SK-N-DZ (cell line): ENCODE data around the gene NAXE. TPM values are rescaled to one million over a fixed set of nuclear protein-coding genes. Genes with fewer than 3 reads are reported as not detected.
"Not testable (repeated sequence)": the region's sequence is repeated elsewhere in the genome, so short reads cannot be mapped to it uniquely, and the experiment has no call there.

Source experiments
- DNase-seq: peaks from one replicate; pipeline ENCODE4 v3.0.0-alpha.2; 2015; ENCODE audit warnings: low spot score
- polyA plus RNA-seq, 2 experiments: library from polyadenylated mRNA; depleted of rRNA; stranded (reverse); fragments of >200 nt; gene quantifications; 2 replicates each; pipeline ENCODE4 v1.2.3, GENCODE V29; 2014

Gene NAXE
- polyA plus RNA-seq (2014; cell fraction: cytosol; rRNA removed): 86.4 and 99.9 TPM in 2 replicates
- polyA plus RNA-seq (2014; cell fraction: nucleus; rRNA removed): 46.6 and 66.0 TPM in 2 replicates

DNA sequence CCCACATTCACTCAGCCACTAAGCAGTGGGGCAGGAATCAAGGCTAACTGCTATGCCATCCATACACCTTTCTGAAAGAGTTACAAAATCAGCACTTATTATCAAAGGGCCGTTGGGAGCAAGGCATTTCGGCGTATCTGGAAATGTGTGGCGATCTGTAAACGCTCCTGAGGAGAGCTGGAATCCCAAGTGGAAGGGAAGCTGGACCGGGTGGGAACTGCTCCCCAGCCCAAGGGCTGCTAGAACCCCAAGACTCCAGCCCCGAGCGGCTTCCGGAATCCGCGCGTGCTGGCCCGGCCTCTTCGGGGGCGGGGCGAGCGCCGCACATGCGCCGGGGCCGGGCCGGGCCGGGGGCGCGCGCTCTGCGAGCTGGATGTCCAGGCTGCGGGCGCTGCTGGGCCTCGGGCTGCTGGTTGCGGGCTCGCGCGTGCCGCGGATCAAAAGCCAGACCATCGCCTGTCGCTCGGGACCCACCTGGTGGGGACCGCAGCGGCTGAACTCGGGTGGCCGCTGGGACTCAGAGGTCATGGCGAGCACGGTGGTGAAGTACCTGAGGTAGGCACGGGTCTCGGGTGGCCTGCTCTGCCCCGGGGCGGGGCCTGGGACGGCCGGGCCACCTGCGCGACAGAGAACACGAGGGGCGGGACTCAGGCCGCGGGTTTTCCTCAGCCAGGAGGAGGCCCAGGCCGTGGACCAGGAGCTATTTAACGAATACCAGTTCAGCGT lies at the start of gene NAXE:
NAXE (plus strand) TSS at position 345 of the 726 bp plus-strand sequence; CDS start at position 374, 29 bp downstream.
- DNase-seq: peak; percentile 70

DNA sequence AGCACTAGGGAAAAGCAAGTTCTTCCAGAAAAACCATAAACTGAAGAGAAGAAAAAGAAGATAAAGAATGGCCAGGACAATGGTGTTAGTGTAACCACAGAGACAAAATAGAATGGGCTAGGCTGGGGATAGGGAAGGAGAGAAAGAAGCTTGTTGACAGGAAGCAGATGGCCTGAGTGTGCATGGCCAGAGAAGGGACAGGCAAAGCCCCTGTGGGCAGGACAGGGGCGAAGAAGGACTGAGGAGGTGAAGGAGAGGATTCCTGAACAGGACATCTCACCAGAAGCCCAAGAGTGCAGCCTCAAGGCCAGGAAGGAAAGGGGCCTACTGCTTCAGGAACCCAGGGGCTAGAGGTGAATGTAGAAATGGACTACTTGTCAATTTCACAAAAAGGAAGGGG lies 48.5 kb upstream of the NAXE start:
- no peak for DNase-seq

- no peak for DNase-seq
These were observed 46.9 kb upstream of the NAXE start for GRCh38 chr1:156544592-156545102.

GRCh38 chr1:156546267-156546666 lies 45.3 kb upstream of the NAXE start:
- DNase-seq: no peak

DNA sequence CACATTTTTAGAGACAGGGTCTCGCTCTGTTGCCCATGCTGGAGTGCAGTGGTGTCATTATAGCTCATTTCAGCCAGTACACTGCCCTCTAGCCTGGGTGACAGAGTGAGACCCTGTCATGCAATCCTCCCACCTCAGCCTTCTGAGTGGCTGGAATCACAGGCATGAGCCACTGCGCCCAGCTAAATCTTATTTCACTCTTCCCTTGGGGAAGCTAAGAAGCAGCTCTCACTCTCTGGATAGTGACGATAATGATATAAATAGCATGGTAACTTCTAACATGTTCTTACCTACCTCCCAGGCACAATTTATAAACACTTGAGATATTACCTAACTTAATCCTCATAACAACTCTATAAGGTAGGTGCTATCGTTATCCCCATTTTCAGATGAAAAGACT lies 44.1 kb upstream of the NAXE start:
- DNase-seq: no peak

GRCh38 chr1:156547982-156548381 lies 43.6 kb upstream of the NAXE start:
- DNase-seq: no peak

DNA sequence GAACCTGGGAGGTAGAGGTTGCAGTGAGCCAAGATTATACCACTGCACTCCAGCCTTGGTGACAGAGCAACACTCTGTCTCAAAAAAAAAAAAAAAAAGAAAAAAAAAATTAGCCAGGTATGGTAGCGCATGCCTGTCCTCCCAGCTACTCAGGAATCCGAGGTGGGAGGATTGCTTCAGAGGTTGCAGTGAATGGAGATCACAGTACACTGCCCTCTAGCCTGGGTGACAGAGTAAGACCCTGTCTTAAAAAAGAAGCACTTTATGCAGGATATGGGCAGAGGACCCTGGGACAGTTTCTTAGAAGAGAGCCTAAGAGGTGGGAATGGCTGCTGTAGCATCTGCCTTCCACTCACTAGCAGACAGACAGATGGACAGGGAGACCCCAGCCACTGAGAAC lies 42.2 kb upstream of the NAXE start:
- DNase-seq: no peak

DNA sequence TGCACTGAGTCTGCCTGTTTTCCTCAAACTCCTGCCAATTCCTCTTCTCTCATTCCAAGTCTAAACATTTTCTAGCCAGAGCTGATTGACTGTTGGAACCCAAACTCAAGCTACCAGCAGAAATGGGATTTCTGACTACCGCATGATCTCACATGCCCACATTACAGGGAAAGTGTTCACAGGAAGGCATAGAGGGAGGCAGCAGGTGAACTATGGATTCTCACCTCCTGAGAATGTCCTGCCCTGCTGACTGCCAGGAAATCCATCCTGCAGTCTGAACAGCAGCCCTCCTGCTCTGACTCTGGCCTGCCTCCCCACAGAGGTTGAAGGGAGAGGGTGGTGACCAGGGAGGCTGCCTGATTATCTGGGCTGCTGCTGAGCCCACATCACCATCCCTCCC lies 41.7 kb upstream of the NAXE start:
- DNase-seq: no peak

GRCh38 chr1:156550346-156550745 lies 41.2 kb upstream of the NAXE start:
- no peak for DNase-seq

GRCh38 chr1:156551066-156551643 lies 40.4 kb upstream of the NAXE start:
- no peak for DNase-seq

GRCh38 chr1:156551869-156552268 lies 39.7 kb upstream of the NAXE start:
- no peak for DNase-seq

DNA sequence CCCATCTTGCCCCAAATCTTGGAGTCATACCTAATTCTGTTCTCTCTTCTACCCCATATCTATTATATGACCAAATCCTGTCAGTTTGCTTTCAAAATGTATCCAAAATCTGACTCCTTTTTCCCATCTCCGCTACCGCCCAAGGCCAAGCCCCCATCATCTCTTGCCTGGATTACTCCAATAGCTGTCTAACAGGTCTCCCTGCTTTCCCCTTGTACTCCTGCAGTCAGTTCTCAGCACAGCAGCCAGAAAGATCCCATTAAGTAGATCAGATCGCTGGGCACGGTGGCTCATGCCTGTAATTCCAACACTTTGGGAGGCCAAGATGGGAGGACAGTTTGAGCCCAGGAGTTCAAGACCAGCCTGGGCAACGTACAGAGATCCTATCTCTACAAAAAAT lies 39.1 kb upstream of the NAXE start:
- DNase-seq: no peak

GRCh38 chr1:156552937-156553336 lies 38.6 kb upstream of the NAXE start:
- not testable (repeated sequence) for DNase-seq

GRCh38 chr1:156553860-156554485 lies 37.6 kb upstream of the NAXE start:
- no peak for DNase-seq

DNA sequence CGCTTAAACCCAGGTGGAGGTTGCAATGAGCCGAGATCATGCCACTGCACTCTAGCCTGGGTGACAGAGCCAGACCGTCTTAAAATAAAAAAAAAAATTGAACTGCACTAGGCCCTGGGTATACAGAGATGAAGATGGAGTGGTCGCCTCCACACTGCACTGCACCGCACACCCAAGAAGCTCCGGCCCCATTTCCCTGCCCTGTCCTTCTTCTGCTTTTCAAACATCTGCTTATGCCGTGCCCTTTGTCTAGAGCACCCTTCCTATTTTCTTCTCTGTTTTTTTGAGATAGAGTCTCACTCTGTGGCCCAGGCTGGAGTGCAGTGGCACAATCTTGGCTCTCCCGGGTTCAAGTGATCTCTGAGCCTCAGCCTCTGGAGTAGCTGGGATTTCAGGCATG lies 36.6 kb upstream of the NAXE start:
- no peak for DNase-seq

DNA sequence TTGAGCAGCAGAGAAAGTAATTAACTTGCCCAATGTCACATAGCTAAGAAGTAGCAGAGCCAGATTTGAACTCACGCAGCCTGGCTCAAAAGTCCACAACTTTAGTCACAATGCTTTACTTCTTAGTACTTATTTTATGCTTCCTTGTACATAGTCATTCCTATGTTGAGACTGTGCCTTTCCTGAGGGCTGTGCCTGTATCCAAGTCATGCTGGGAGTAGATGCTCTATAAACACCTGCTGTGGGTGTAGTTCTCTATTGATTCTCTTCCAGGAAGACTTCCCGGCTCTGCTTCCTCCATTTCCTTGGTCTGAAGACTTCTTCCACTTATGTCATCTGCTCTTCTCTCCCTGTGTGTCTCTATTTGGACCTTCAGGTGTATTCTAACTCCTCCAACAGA lies 35.9 kb upstream of the NAXE start:
- no peak for DNase-seq

- DNase-seq: no peak
These were observed 35.2 kb upstream of the NAXE start for GRCh38 chr1:156556354-156556753.

- no peak for DNase-seq
These were observed 32.3 kb upstream of the NAXE start for GRCh38 chr1:156559086-156559796.

DNA sequence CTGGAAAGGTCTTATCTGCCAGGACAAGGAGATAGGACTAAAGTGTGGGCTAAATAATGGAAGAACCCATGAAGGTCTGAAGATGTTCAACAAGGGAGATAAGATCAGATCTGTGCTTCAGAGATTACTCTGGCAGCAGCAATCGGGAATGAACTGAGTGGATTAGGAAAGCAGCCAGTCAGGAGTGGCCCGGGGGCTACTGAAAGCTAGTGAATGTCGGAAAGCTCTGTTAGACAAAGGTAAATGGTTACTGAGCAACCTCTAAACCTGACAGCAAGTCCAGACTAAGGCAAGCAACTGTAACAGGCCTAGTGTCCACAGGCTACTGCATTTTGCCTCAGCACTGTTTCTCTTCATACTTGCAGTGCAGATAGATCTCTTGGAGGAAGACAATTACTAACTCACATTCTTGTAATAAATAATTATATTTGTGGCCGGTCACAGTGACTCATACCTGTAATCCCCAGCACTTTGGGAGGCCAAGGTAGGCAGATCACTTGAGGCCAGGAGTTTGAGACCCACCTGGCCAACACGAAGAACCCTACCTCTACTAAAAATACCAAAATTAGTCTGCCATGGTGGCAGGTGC lies 31.7 kb upstream of the NAXE start:
- no peak for DNase-seq

DNA sequence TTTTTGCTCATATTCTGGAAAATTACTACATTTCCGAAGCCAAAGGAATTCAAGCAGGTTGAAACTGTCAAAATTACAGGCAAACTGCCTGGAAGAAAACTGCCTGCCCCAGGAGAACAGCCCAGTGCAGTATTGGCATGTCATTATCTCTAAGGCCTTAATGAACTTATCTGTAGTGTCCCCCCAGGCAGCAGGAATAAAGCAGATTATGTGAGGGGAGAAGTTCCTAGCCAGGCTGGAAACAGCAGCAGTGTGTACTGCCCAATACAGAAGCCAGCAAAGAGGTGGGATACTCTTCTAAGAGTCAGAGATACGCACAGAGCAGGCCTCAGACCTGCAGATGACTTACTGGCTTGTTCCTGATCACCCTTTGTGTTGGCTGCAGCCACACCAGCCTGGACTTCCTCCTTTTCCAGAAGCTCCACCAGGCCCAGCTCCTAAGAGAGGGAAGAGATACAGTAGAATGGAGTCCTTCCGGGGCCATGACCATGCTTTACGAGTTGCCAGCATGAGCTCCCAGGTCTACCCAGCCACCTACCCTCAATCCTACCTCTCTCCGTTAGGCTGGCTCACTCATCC lies 30.9 kb upstream of the NAXE start:
- no peak for DNase-seq

DNA sequence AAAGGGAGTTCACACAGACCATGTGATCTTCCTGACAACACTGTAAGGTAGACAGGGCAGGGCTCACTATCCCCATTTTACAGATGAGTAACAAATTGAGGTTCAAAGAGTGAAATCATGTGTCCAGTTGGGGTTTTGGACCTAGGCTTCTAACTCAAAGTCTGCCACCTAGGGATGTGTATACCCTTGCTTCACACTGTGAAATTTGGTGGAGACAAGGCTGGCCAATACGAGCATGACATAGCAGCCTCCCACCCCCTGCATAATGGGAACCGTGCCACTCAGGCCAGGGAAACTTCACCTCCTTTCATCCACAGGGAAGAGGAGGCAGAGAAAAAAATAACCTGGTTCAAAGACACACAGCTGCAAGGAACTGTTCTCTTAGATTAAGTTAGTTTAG lies 26.1 kb upstream of the NAXE start:
- no peak for DNase-seq
